ENCODE results near the gene HEATR5B. TPM values are rescaled to one million over a fixed set of nuclear protein-coding genes. Genes with fewer than 3 reads are reported as not detected.

HEATR5B gene
- total and polyA plus RNA-seq, 9 of the 15 experiments (the other 6 are each of a cell fraction or from before 2014, with no cell fraction given), result 4.2 to 21.7 (median 12.2) TPM

- Histone ChIP-seq H3K4me3 (no peak overlapping the region), H3K9me3 (replicated peaks; ENCODE audit: control insufficient read depth, insufficient read depth, low read depth, low read length) (no peaks in the 10 kb centered on the region), H3K9me1 (ENCODE audit: control insufficient read depth, insufficient read depth, low read length) (no peaks in the 10 kb centered on the region), H3K4me2 (ENCODE audit: insufficient read depth, low read length) (no peak overlapping the region), H2AFZ (ENCODE audit: low read depth, low read length) (no peak overlapping the region), H3K9ac (ENCODE audit: insufficient read depth in 1 of 2, low read depth in 2 of 2, low read length in 2 of 2) (no peak overlapping the region), H3K36me3 (ENCODE audit: control insufficient read depth, insufficient read depth, low read length) (peaks cover 30% of the 10 kb centered on the region; the same call in 2 of the 3 replicates), H3K27ac (ENCODE audit: extremely low read depth, low read depth, low read length) (no peak overlapping the region), H3K27me3 (ENCODE audit: control insufficient read depth in 2 of 2, insufficient read depth in 2 of 2, low read length in 2 of 2) (no peaks in the 10 kb centered on the region), H3K79me2 (ENCODE audit: control insufficient read depth, insufficient read depth, low read length) (no peaks in the 10 kb centered on the region), H4K20me1 (replicated peaks; ENCODE audit: control insufficient read depth, insufficient read depth, low read length) (no peaks in the 10 kb centered on the region), H3K4me1 (replicated peaks in 1 of 2; ENCODE audit: control insufficient read depth in 2 of 2, insufficient read depth in 2 of 2, low read length in 2 of 2) (no peaks in the 10 kb centered on the region)
- in situ Hi-C loops (cut with MboI) (no loop called here), intact Hi-C loops (cut with micrococcal nuclease) (no loop called here)
- FAIRE-seq, result no peak
- CTCF ChIA-PET (ENCODE audit: low intra/inter-chr PET ratio), result no interaction called here
- no TSS peak for BruUV-seq (replicated peaks)
- TF ChIP-seq C11orf30 (IDR thresholded peaks at IDR 0.05; ENCODE audit: low read depth) (peak; percentile 36; the same call in 1 of the 2 replicates), ZNF316 (IDR thresholded peaks at IDR 0.05) (peak; percentile 74), FOSL1 (tag; conservative IDR thresholded peaks at IDR 0.05) (no peak), ZFP1 (CRISPR knock-in tag; IDR thresholded peaks at IDR 0.05) (no peak), SRSF3 (IDR thresholded peaks at IDR 0.05; ENCODE audit: insufficient read depth, low read length) (no peak)
- no peak for ATAC-seq
- DNase-seq (ENCODE audit: extremely low read depth in 1 of 4, low spot score in 3 of 4), result no peak
- whole genome bisulfite sequencing (ENCODE audit: insufficient coverage, low coverage, missing lambda C conversion rate), result 87% methylated on average over 4 of the region's 4 CpGs
- POLR2A ChIA-PET, result no interaction called here
These were observed 26.4 kb upstream of the HEATR5B start for GRCh38 chr2:37110306-37111212.

- POLR2A ChIA-PET, result no interaction called here
- intact Hi-C loops (cut with micrococcal nuclease) (no loop called here), in situ Hi-C loops (cut with MboI) (no loop called here)
- Histone ChIP-seq H4K20me1 (replicated peaks; ENCODE audit: control insufficient read depth, insufficient read depth, low read length) (no peaks in the 10 kb centered on the region), H3K9me1 (ENCODE audit: control insufficient read depth, insufficient read depth, low read length) (no peaks in the 10 kb centered on the region), H3K4me3 (no peak overlapping the region), H3K27ac (ENCODE audit: extremely low read depth, low read depth, low read length) (no peak overlapping the region), H3K79me2 (ENCODE audit: control insufficient read depth, insufficient read depth, low read length) (no peaks in the 10 kb centered on the region), H3K27me3 (ENCODE audit: control insufficient read depth in 2 of 2, insufficient read depth in 2 of 2, low read length in 2 of 2) (no peaks in the 10 kb centered on the region), H3K36me3 (ENCODE audit: control insufficient read depth, insufficient read depth, low read length) (peaks cover 28% of the 10 kb centered on the region; the same call in 2 of the 3 replicates), H3K4me2 (ENCODE audit: insufficient read depth, low read length) (no peak overlapping the region), H3K9ac (ENCODE audit: insufficient read depth in 1 of 2, low read depth in 2 of 2, low read length in 2 of 2) (no peak overlapping the region), H3K9me3 (replicated peaks; ENCODE audit: control insufficient read depth, insufficient read depth, low read depth, low read length) (no peaks in the 10 kb centered on the region), H2AFZ (ENCODE audit: low read depth, low read length) (no peak overlapping the region), H3K4me1 (replicated peaks in 1 of 2; ENCODE audit: control insufficient read depth in 2 of 2, insufficient read depth in 2 of 2, low read length in 2 of 2) (no peaks in the 10 kb centered on the region)
- FAIRE-seq (no peak), DNase-seq (ENCODE audit: extremely low read depth in 1 of 4, low spot score in 3 of 4) (no peak), ATAC-seq (no peak)
- CTCF ChIA-PET (ENCODE audit: low intra/inter-chr PET ratio), result interaction anchor here (0.6 kb wide), 1 partner anchor 28 kb away, joined by 3 read pairs; no protein-coding TSS in a partner anchor
- TF ChIP-seq HEY1 (CRISPR knock-in tag; IDR thresholded peaks at IDR 0.05; ENCODE audit: borderline replicate concordance), result no peak
- no peak for TF ChIP-seq ZNF639 (CRISPR knock-in tag; conservative IDR thresholded peaks at IDR 0.05 in 1 of 2, IDR thresholded peaks at IDR 0.05 in 1 of 2)
- 0 out of 2 replicates have a peak, but pooled peaks have one; percentile 9 for TF ChIP-seq MAFG (tag; conservative IDR thresholded peaks at IDR 0.05)
- TF ChIP-seq WHSC1 (IDR thresholded peaks at IDR 0.05; ENCODE audit: low read length), result no peak
- TF ChIP-seq ZNF316 (IDR thresholded peaks at IDR 0.05), result 0 out of 2 replicates have a peak, but pooled peaks have one; percentile 13
- TF ChIP-seq ZNF785 (CRISPR knock-in tag; IDR thresholded peaks at IDR 0.05), result no peak
- TF ChIP-seq C11orf30 (IDR thresholded peaks at IDR 0.05; ENCODE audit: low read depth), result peak; percentile 31; the same call in 1 of the 2 replicates
- no peak for TF ChIP-seq CXXC5 (CRISPR knock-in tag; IDR thresholded peaks at IDR 0.05)
- TF ChIP-seq MAFF (IDR thresholded peaks at IDR 0.05; ENCODE audit: low read length), result 0 out of 2 replicates have a peak, but pooled peaks have one; percentile 18
- 67% methylated on average over 4 of the region's 4 CpGs for WGBS (ENCODE audit: insufficient coverage, low coverage, missing lambda C conversion rate)
- BruUV-seq (replicated peaks), result no TSS peak
These were observed 25.4 kb upstream of the HEATR5B start for GRCh38 chr2:37109523-37109922.
